Panc1 (cell line): ENCODE results near the gene GMNC.

ENCODE experiments used
- POLR2AphosphoS5 ChIP-seq: IDR thresholded peaks from 2 replicates; pipeline ENCODE4 v1.6.1; 2012; ENCODE audit warnings: mild to moderate bottlenecking, low read depth, low read length, moderate library complexity
- SIN3A ChIP-seq: IDR thresholded peaks from 2 replicates; pipeline ENCODE4 v1.6.1; 2012; ENCODE audit warnings: low read depth, mild to moderate bottlenecking, low read length, moderate library complexity, borderline replicate concordance; ENCODE audit not compliant: insufficient read depth
- TCF7L2 ChIP-seq: IDR thresholded peaks from 2 replicates; pipeline ENCODE4 v1.6.1; 2011; ENCODE audit warnings: mild to moderate bottlenecking, low read depth, low read length, inconsistent platforms
- TF ChIP-seq, protein P1 (sequence below): fragments of 450-650 bp; IDR thresholded peaks from 2 replicates; pipeline ENCODE4 v1.5.1; 2017; ENCODE audit warnings: mild to moderate bottlenecking
- TF ChIP-seq, protein P2 (sequence below), 2 experiments: IDR thresholded peaks; 2 replicates each; pipeline ENCODE4 v1.6.1; 2011 to 2012; ENCODE audit warnings: low read depth in 2 of 2, control low read depth in 1 of 2, low read length in 1 of 2, mild to moderate bottlenecking in 1 of 2, moderate library complexity in 1 of 2; ENCODE audit not compliant: insufficient read depth in 1 of 2

- TF ChIP-seq, protein P1, sequence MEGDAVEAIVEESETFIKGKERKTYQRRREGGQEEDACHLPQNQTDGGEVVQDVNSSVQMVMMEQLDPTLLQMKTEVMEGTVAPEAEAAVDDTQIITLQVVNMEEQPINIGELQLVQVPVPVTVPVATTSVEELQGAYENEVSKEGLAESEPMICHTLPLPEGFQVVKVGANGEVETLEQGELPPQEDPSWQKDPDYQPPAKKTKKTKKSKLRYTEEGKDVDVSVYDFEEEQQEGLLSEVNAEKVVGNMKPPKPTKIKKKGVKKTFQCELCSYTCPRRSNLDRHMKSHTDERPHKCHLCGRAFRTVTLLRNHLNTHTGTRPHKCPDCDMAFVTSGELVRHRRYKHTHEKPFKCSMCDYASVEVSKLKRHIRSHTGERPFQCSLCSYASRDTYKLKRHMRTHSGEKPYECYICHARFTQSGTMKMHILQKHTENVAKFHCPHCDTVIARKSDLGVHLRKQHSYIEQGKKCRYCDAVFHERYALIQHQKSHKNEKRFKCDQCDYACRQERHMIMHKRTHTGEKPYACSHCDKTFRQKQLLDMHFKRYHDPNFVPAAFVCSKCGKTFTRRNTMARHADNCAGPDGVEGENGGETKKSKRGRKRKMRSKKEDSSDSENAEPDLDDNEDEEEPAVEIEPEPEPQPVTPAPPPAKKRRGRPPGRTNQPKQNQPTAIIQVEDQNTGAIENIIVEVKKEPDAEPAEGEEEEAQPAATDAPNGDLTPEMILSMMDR = peak; percentile 8; the same call in 1 of the 2 replicates
- no peak for TF ChIP-seq SIN3A
- TF ChIP-seq POLR2AphosphoS5 = no peak
- TF ChIP-seq, protein P2, sequence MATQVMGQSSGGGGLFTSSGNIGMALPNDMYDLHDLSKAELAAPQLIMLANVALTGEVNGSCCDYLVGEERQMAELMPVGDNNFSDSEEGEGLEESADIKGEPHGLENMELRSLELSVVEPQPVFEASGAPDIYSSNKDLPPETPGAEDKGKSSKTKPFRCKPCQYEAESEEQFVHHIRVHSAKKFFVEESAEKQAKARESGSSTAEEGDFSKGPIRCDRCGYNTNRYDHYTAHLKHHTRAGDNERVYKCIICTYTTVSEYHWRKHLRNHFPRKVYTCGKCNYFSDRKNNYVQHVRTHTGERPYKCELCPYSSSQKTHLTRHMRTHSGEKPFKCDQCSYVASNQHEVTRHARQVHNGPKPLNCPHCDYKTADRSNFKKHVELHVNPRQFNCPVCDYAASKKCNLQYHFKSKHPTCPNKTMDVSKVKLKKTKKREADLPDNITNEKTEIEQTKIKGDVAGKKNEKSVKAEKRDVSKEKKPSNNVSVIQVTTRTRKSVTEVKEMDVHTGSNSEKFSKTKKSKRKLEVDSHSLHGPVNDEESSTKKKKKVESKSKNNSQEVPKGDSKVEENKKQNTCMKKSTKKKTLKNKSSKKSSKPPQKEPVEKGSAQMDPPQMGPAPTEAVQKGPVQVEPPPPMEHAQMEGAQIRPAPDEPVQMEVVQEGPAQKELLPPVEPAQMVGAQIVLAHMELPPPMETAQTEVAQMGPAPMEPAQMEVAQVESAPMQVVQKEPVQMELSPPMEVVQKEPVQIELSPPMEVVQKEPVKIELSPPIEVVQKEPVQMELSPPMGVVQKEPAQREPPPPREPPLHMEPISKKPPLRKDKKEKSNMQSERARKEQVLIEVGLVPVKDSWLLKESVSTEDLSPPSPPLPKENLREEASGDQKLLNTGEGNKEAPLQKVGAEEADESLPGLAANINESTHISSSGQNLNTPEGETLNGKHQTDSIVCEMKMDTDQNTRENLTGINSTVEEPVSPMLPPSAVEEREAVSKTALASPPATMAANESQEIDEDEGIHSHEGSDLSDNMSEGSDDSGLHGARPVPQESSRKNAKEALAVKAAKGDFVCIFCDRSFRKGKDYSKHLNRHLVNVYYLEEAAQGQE (IDR thresholded peaks at IDR 0.05; ENCODE audit: insufficient read depth in 1 of 2, low read depth in 2 of 2, low read length in 1 of 2) = no peak
- TF ChIP-seq TCF7L2 = no peak
Observed at GRCh38 chr3:190855151-190855550, 7.3 kb downstream of the GMNC start.
